Vagina (tissue), 2 donors: Measurements from ENCODE around the gene NEU4. TPM values are rescaled to one million over a fixed set of nuclear protein-coding genes. Genes with fewer than 3 reads are reported as not detected.
A peak's percentile ranks its signal among the peaks of the same experiment; 100 is the strongest.

Experiments used
- DNase-seq, 2 donors: peaks; one replicate each; pipeline ENCODE4 v3.0.0-alpha.2; 2017; ENCODE audit errors: extremely low spot score in 2 of 2
- H3K27ac ChIP-seq: fragments of 200-600 bp; sonication (generic); one replicate; pipeline ENCODE4 v1.5.1; 2019
- H3K27me3 ChIP-seq: fragments of 200-600 bp; sonication (generic); one replicate; pipeline ENCODE4 v1.5.1; 2019
- H3K36me3 ChIP-seq, 2 donors: fragments of 200-600 bp; sonication (generic); one replicate each; pipeline ENCODE4 v1.5.1; 2017 to 2019
- H3K4me1 ChIP-seq: fragments of 200-600 bp; sonication (generic); one replicate; pipeline ENCODE4 v1.5.1; 2019
- H3K4me3 ChIP-seq, 2 donors: fragments of 200-600 bp; sonication (generic); 1 replicate in 1 of 2; 2 replicates in 1 of 2; pipeline ENCODE4 v1.5.1; 2016 to 2019
- H3K9me3 ChIP-seq: fragments of 200-600 bp; sonication (generic); one replicate; pipeline ENCODE4 v1.5.1; 2019
- CTCF ChIP-seq, 3 experiments: fragments of 450-650 bp in 2 of 3; fragments of 200-600 bp in 1 of 3; sonication (generic) in 1 of 3; IDR thresholded peaks; one replicate each; pipeline ENCODE4 v1.5.1; 2017 to 2019; ENCODE audit warnings: antibody characterized with exemption in 3 of 3, mild to moderate bottlenecking in 2 of 3, moderate library complexity in 2 of 3
- POLR2A ChIP-seq, 2 donors: fragments of 450-650 bp; IDR thresholded peaks; one replicate each; pipeline ENCODE4 v1.6.1; 2017; ENCODE audit warnings: antibody characterized with exemption in 2 of 2, mild to moderate bottlenecking in 2 of 2, moderate library complexity in 2 of 2
- POLR2AphosphoS5 ChIP-seq, 2 donors: sonication (generic); formaldehyde crosslinking; IDR thresholded peaks; one replicate each; pipeline ENCODE4 v1.9.0; 2017; ENCODE audit warnings: antibody characterized with exemption in 2 of 2, mild to moderate bottlenecking in 2 of 2, low read depth in 1 of 2; ENCODE audit not compliant: insufficient read depth in 1 of 2
- intact Hi-C: fragments of 100-400 bp; cut with DNase I; formaldehyde crosslinking; loops from one replicate; pipeline ENCODE4 v1.15.1; 2023
- total RNA-seq: library from RNA; depleted of rRNA; stranded (reverse); fragments of >200 nt; gene quantifications from one replicate; pipeline ENCODE4 v1.2.3, GENCODE V29; 2016

Gene NEU4
- total RNA-seq, 1 donor from 2014 or later: not detected

- Histone ChIP-seq H3K9me3 (no peaks in the 10 kb centered on the region), H3K4me3 (peak overlapping the region in 1 of 2 donors; percentile 1), H3K36me3 (no peaks in the 10 kb centered on the region), H3K27ac (no peak overlapping the region), H3K4me1 (peaks cover 26% of the 10 kb centered on the region), H3K27me3 (no peaks in the 10 kb centered on the region)
- TF ChIP-seq CTCF (IDR thresholded peaks at IDR 0.05) (no peak), POLR2AphosphoS5 (IDR thresholded peaks at IDR 0.05; ENCODE audit: insufficient read depth in 1 of 2, low read depth in 1 of 2) (no peak), POLR2A (IDR thresholded peaks at IDR 0.05) (no peak)
- DNase-seq: no peak
- intact Hi-C loops: no loop called here
These were observed 55.3 kb downstream of the NEU4 start for GRCh38 chr2:241864168-241864849.

DNA sequence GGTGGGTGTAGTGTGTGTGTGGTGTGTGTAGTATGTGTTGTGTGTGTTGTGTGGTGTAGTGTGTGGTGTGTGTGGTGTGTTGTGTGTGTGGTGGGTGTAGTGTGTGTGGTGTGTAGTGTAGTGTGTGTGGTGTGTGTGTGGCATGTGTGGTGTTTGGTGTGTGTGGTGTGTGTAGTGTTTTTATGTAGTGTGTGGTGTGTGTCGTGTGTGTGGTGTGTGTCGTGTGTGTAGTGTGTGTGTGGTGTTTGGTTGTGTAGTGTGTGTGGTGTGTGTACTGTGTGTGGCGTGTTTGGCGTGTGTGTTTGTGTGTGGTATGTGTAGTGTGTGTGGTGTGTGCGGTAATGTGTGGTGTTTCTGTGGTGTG is 55.8 kb downstream of the NEU4 start:
- Histone ChIP-seq H3K4me1 (peaks cover 21% of the 10 kb centered on the region), H3K4me3 (no peak overlapping the region), H3K27me3 (no peaks in the 10 kb centered on the region), H3K27ac (no peak overlapping the region), H3K9me3 (no peaks in the 10 kb centered on the region), H3K36me3 (no peaks in the 10 kb centered on the region)
- intact Hi-C loops: no loop called here
- DNase-seq: no peak
- TF ChIP-seq CTCF (IDR thresholded peaks at IDR 0.05): no peak
- TF ChIP-seq POLR2A (IDR thresholded peaks at IDR 0.05): no peak
- TF ChIP-seq POLR2AphosphoS5 (IDR thresholded peaks at IDR 0.05; ENCODE audit: insufficient read depth in 1 of 2, low read depth in 1 of 2): no peak

DNA sequence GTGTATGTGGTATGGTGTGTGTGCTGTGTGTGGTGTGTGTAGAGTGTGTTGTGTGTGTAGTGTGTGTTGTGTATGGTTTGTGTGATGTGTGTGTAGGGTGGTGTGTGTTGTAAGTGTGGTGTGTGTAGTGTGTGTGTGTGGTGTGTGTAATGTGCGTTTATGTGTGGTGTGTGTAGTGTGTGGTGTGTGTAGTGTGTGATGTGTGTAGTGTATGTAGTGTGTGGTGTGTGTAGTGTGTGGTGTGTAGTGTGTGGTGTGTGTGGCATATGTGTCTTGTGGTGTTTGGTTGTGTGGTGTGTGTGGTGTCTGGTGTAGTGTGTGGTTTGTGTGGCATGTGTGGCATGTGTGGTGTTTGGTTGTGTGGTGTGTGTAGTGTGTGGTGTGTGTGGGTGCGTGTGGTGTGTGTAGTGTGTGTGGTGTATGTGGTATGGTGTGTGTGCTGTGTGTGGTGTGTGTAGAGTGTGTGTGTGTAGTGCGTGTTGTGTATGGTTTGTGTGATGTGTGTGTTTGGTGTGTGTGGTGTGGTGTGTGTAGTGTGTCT is 56.5 kb downstream of the NEU4 start:
- Histone ChIP-seq H3K27ac (no peak overlapping the region), H3K4me1 (peaks cover 15% of the 10 kb centered on the region), H3K36me3 (no peaks in the 10 kb centered on the region), H3K27me3 (no peaks in the 10 kb centered on the region), H3K9me3 (no peaks in the 10 kb centered on the region), H3K4me3 (no peak overlapping the region)
- intact Hi-C loops: no loop called here
- no peak for DNase-seq
- no peak for TF ChIP-seq POLR2AphosphoS5 (IDR thresholded peaks at IDR 0.05; ENCODE audit: insufficient read depth in 1 of 2, low read depth in 1 of 2)
- no peak for TF ChIP-seq CTCF (IDR thresholded peaks at IDR 0.05)
- no peak for TF ChIP-seq POLR2A (IDR thresholded peaks at IDR 0.05)

GRCh38 chr2:241865957-241866789 is 57.2 kb downstream of the NEU4 start:
- no peak for DNase-seq
- no peak for TF ChIP-seq CTCF (IDR thresholded peaks at IDR 0.05)
- TF ChIP-seq POLR2A (IDR thresholded peaks at IDR 0.05): no peak
- TF ChIP-seq POLR2AphosphoS5 (IDR thresholded peaks at IDR 0.05; ENCODE audit: insufficient read depth in 1 of 2, low read depth in 1 of 2): no peak

More at GRCh38 chr2:241865957-241866789, 57.2 kb downstream of the NEU4 start:
- H3K9me3 ChIP-seq: no peaks in the 10 kb centered on the region
- peaks cover 10% of the 10 kb centered on the region for H3K4me1 ChIP-seq
- H3K27ac ChIP-seq: no peak overlapping the region
- no peak overlapping the region for H3K4me3 ChIP-seq
- H3K27me3 ChIP-seq: no peaks in the 10 kb centered on the region
- H3K36me3 ChIP-seq: no peaks in the 10 kb centered on the region
- intact Hi-C loops: no loop called here

Other genes with a start within 250 kb of the NEU4 start
- 44.4 TPM for gene THAP4, start 172.0 kb upstream of the NEU4 start, total RNA-seq
- gene ATG4B, start 171.5 kb upstream of the NEU4 start, total RNA-seq: 104 TPM
- 14.7 TPM for gene DTYMK, start 122.4 kb upstream of the NEU4 start, total RNA-seq
- gene ING5, start 107.2 kb upstream of the NEU4 start, total RNA-seq: 41.5 TPM
- 21.1 TPM for gene D2HGDH, start 74.6 kb upstream of the NEU4 start, total RNA-seq
- 0.98 TPM for gene GAL3ST2, start 32.4 kb upstream of the NEU4 start, total RNA-seq
- 3.9 TPM for gene PDCD1, start 49.7 kb downstream of the NEU4 start, total RNA-seq
- not detected for gene RTP5, start 60.5 kb downstream of the NEU4 start, total RNA-seq